GM20000 (cell line): ENCODE data around the gene MAP9.

Source experiments
- DNase-seq: peaks from one replicate; pipeline ENCODE4 v3.0.0; 2012; ENCODE audit warnings: low spot score
- TF ChIP-seq, protein P1 (sequence below): IDR thresholded peaks from 2 replicates; pipeline ENCODE4 v1.5.1; 2012; ENCODE audit warnings: mild to moderate bottlenecking, control low read depth; ENCODE audit errors: extremely low read depth, missing control alignments

The MAP9 gene

DNA sequence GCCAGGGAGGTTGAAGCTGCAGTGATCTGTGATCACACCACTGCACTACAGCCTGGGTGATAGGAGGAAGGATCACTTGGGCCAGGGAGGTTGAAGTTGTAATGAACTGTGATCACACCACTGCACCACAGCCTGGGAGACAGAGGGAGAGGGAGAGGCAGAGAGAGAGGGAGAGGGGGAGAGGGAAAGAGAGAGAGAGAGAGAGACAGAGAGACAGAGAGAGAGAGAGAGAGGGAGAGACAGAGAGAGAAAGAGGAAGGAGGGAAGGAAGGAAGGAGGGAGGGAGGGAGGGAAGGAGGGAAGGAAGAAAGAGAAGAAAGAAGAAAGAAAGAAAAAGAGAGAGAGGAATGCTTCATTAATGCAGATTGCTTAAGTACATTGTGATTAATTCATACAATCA lies 15.2 kb upstream of the MAP9 start:
- TF ChIP-seq, protein P1, sequence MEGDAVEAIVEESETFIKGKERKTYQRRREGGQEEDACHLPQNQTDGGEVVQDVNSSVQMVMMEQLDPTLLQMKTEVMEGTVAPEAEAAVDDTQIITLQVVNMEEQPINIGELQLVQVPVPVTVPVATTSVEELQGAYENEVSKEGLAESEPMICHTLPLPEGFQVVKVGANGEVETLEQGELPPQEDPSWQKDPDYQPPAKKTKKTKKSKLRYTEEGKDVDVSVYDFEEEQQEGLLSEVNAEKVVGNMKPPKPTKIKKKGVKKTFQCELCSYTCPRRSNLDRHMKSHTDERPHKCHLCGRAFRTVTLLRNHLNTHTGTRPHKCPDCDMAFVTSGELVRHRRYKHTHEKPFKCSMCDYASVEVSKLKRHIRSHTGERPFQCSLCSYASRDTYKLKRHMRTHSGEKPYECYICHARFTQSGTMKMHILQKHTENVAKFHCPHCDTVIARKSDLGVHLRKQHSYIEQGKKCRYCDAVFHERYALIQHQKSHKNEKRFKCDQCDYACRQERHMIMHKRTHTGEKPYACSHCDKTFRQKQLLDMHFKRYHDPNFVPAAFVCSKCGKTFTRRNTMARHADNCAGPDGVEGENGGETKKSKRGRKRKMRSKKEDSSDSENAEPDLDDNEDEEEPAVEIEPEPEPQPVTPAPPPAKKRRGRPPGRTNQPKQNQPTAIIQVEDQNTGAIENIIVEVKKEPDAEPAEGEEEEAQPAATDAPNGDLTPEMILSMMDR, result no peak
- no peak for DNase-seq

DNA sequence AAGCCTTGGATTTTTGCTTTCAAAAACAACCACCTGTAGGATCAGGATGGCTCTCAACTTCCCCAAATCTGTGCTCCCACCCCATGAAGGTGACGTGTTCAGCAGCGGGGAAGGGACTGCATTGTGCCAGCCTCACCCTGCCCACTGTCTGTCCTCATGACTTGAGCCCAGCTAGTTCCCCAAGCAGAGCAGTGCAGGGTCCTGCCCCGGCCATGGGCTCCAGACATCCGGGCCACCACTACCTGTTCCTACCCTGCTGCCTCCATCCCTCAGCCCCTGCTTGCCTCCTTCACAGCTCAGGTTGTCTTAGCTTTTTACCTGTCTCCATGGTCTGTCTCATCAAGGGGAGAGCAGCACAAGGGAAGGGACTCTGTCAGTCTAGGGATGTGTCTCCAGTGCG lies 11.4 kb upstream of the MAP9 start:
- DNase-seq, result no peak
- TF ChIP-seq, protein P1, result no peak

DNA sequence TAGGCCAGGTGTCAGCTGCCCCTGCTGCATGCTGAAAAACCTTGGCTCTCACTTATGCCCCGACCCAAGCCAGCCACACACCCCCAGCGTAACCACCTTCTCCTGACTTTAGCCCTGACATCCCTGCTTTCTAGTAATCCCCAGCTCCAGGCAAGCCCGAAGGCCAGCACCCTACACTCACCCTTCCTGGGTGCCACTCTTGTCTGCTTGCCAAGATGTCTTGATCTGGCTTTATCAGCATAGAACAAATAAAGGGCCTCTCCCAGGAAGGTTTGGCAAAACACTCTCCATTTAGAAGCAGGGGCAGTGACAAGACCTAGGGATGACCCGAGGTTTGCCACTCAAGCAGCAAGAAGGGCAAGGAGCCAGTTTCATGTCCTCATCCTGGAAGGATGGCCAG lies 6.8 kb upstream of the MAP9 start:
- no peak for DNase-seq
- TF ChIP-seq, protein P1, result no peak

DNA sequence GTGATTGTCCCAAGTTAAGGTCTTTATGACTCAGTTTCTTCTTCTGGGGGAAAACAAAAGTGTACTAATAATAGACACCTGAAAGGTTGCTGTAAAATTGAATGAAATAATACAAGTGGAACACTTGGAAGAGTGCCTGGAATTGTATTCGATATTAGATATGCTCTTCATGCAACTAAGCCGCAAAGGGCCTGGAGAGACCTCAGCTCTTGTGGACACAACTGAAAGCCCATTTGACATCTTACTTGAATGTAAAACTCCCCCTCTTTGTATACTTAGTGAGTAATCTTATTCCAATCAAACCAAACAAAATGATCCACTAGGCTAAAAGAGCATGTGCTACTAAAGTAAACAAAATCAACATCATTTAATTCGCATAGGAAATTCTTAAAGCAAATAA lies 511 bp upstream of the MAP9 start:
- TF ChIP-seq, protein P1, result no peak
- no peak for DNase-seq

DNA sequence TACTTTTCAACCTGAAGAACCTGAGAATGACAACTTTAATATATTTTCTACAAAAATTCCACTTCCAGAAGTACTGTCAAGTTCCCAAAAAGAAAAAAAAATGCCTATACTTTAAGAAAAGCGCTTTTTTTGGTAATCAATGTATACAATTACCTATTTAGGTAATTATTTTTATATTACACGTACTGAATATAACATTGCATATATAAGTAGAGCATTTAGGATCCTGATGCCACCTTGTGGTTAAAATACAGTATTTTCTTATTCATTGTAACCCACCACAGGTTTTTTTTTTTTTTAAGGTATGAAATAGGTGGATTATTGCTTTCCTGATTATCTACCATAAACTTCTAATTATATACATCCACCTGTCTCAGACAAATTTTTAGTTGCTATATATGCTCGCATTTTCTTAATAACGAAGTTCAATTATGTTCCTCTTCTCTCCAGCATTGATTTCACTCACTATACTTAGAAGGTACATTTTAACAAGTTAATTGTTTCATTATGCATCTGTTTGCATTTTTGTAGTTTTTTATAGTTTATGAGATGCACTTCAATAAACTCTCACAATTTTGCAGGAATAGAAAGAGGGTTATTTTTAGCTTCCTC lies 5.2 kb downstream of the MAP9 start:
- TF ChIP-seq, protein P1, result no peak
- DNase-seq, result no peak

DNA sequence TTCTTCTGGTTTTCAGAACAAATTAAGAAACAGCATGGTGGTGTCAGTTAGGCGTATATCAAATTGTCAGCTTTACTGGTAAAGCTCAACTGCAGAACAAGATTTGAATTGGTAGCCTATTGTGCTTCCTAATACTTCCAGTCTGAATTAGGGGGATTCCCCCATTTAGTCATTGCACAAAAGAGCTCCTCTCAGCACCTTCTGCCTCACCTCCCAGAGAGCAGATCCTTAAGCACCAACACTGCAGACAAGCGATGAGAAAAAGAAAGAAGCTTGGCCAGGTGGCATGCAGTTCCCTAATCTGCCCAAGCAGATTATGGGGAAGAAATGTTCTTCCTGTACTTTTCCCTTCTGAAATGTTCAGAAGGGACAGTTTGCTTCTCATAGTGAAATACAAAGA lies 9.2 kb downstream of the MAP9 start:
- TF ChIP-seq, protein P1, result no peak
- DNase-seq, result no peak

DNA sequence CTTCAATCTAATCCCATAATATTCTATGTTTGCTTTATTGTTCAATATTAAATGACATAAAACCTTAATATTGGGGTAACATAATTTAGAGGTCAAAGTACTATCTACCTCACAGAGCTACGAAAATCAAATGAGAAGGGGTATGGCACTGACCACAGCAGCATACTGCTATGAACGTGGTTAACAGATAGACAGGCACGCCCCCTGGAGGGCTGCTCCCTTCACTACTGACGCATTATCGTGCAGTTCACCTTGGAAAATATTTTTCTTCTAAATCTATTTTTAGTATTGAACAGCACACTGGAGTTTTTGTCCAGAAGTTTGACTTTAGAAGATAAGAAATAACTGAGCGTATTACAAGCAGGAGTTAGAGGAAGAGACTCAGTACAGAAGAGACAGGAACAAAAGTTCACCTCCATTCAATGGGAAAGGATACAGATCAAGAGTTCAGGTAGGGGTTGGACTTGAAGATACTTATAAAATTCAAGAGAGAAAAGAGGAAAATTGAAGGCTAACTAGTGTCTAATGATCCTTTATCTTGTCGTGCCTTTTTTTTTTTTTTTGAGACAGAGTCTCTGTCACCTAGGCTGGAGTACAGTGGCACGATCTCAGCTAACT lies 22.7 kb downstream of the MAP9 start:
- TF ChIP-seq, protein P1, result peak; percentile 33
- DNase-seq, result peak; percentile 14
